Esophagus (tissue), 2 donors: Measurements from ENCODE around the gene SNRNP25. TPM values are rescaled to one million over a fixed set of nuclear protein-coding genes. Genes with fewer than 3 reads are reported as not detected.
A peak's percentile ranks its signal among the peaks of the same experiment; 100 is the strongest.
"Not testable (repeated sequence)": the region's sequence is repeated elsewhere in the genome, so short reads cannot be mapped to it uniquely, and the experiment has no call there.

Experiments used
- H3K27ac ChIP-seq, 2 donors: one replicate each; pipeline ENCODE4 v1.5.1; 2013; ENCODE audit warnings: low read depth in 2 of 2, mild to moderate bottlenecking in 2 of 2, inconsistent platforms in 1 of 2, low read length in 1 of 2, moderate library complexity in 1 of 2
- H3K27me3 ChIP-seq, 2 donors: one replicate each; pipeline ENCODE4 v1.6.1; 2013; ENCODE audit warnings: low read length in 2 of 2, control low read depth in 1 of 2, mild to moderate bottlenecking in 1 of 2; ENCODE audit not compliant: insufficient read depth in 2 of 2, control insufficient read depth in 1 of 2
- H3K36me3 ChIP-seq, 2 donors: one replicate each; pipeline ENCODE4 v1.6.1; 2013; ENCODE audit warnings: low read length in 1 of 2; ENCODE audit not compliant: control insufficient read depth in 2 of 2, insufficient read depth in 2 of 2
- H3K4me1 ChIP-seq, 2 donors: one replicate each; pipeline ENCODE4 v1.6.1; 2013; ENCODE audit warnings: low read length in 1 of 2; ENCODE audit not compliant: control insufficient read depth in 2 of 2, insufficient read depth in 2 of 2
- H3K4me3 ChIP-seq, 2 donors: one replicate each; pipeline ENCODE4 v1.5.1; 2013; ENCODE audit warnings: low read length in 2 of 2, mild to moderate bottlenecking in 2 of 2, low read depth in 1 of 2, moderate library complexity in 1 of 2
- H3K9me3 ChIP-seq, 2 donors: one replicate each; pipeline ENCODE4 v1.6.1; 2013; ENCODE audit warnings: mild to moderate bottlenecking in 2 of 2, low read depth in 1 of 2, low read length in 1 of 2, moderate library complexity in 1 of 2; ENCODE audit not compliant: control insufficient read depth in 2 of 2, insufficient read depth in 1 of 2
- WGBS, 2 donors: extraction: QIAGEN DNeasy Blood & Tissue Kit; methylation state at CpG; one replicate each; pipeline ENCODE4 v1.1.7; 2013; 5-methylcytosine and 5-hydroxymethylcytosine counted together
- polyA plus RNA-seq, 2 donors: library from polyadenylated mRNA; stranded (reverse); fragments of 200-250 nt; gene quantifications; one replicate each; pipeline ENCODE4 v1.2.3, GENCODE V29; 2013
- donor health status: healthy with polysubstance abuse.
- donor health status: Bipolar disorder and iron deficiency.

SNRNP25 gene
- polyA plus RNA-seq, 2 donors = 18.1 to 25.6 TPM

- Histone ChIP-seq H3K27ac (no peak overlapping the region), H3K9me3 (no peaks in the 10 kb centered on the region), H3K4me1 (peaks cover 0 to 9% of the 10 kb centered on the region in 2 donors), H3K4me3 (no peak overlapping the region), H3K27me3 (no peaks in the 10 kb centered on the region), H3K36me3 (peaks cover 0 to 2% of the 10 kb centered on the region in 2 donors)
- WGBS, 2 donors = 89 to 91% methylated on average over 22 of the region's 22 CpGs
Observed at GRCh38 chr16:41439-42068, 12.1 kb upstream of the SNRNP25 start.

GRCh38 chr16:42069-42457 is 11.6 kb upstream of the SNRNP25 start:
- Histone ChIP-seq H3K9me3 (no peaks in the 10 kb centered on the region), H3K27ac (no peak overlapping the region), H3K4me1 (peaks cover 0 to 9% of the 10 kb centered on the region in 2 donors), H3K36me3 (peaks cover under 1 to 2% of the 10 kb centered on the region in 2 donors), H3K4me3 (no peak overlapping the region), H3K27me3 (no peaks in the 10 kb centered on the region)
- 88 to 92% methylated on average over 11 of the region's 11 CpGs for WGBS, 2 donors

- Histone ChIP-seq H3K9me3 (no peaks in the 10 kb centered on the region), H3K36me3 (peaks cover 4 to 5% of the 10 kb centered on the region in 2 donors), H3K4me1 (peaks cover 0 to 9% of the 10 kb centered on the region in 2 donors), H3K27ac (no peak overlapping the region), H3K27me3 (no peaks in the 10 kb centered on the region), H3K4me3 (no peak overlapping the region)
- 86 to 88% methylated on average over 4 of the region's 4 CpGs for WGBS, 2 donors
Observed at GRCh38 chr16:42691-43090, 10.9 kb upstream of the SNRNP25 start.

DNA sequence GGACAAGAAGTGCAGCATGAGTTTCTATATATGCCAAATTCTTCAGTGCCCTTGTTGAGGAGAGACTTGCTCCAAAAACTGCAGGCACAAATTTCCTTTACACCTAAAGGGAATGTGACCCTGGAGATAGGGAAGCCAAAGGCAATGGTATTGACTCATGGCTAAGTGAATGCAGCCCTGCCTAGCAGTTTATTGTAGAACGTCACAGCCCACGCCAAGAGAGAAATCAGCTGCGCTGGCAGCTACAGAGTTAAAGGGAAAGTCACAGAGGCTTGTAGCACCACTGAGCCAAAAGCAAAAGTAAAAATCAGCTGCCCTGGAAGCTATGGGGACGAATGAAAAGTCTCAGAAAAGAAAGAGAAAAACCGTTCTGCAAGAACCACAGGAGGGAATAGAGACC is 10.3 kb upstream of the SNRNP25 start:
- no peak overlapping the region for H3K27ac ChIP-seq
- peaks cover 4 to 8% of the 10 kb centered on the region in 2 donors for H3K36me3 ChIP-seq
- no peaks in the 10 kb centered on the region for H3K27me3 ChIP-seq
- H3K4me1 ChIP-seq = peaks cover 0 to 9% of the 10 kb centered on the region in 2 donors
- WGBS, 2 donors = 68 to 77% methylated on average over 5 of the region's 5 CpGs
- no peak overlapping the region for H3K4me3 ChIP-seq
- H3K9me3 ChIP-seq = no peaks in the 10 kb centered on the region

- Histone ChIP-seq H3K9me3 (no peaks in the 10 kb centered on the region), H3K36me3 (peaks cover 4 to 9% of the 10 kb centered on the region in 2 donors), H3K27ac (no peak overlapping the region), H3K4me1 (no peaks in the 10 kb centered on the region), H3K4me3 (no peak overlapping the region), H3K27me3 (no peaks in the 10 kb centered on the region)
- 93 to 95% methylated on average over 8 of the region's 8 CpGs for WGBS, 2 donors
Observed at GRCh38 chr16:44655-45054, 9.0 kb upstream of the SNRNP25 start.

DNA sequence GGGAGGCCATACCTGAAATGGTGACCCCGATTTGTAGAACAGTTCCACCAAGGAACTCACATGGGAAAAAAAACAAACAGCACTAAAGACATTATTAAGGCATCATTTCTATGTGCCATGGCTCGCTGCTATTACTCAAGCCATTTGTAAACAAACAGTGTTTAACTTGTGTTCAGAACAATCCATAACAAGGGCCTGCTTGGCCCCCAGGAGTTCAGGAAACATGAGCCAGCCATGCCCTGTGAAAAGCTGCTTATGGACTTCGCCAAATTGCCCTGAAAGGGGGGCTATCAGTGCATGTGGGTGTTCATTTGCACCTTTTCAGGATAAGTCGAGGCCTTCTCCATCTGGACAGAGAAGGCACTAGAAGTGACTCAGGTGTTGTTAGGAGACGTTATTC is 8.2 kb upstream of the SNRNP25 start:
- no peaks in the 10 kb centered on the region for H3K9me3 ChIP-seq
- H3K27ac ChIP-seq = no peak overlapping the region
- H3K36me3 ChIP-seq = peaks cover 4 to 9% of the 10 kb centered on the region in 2 donors
- no peak overlapping the region for H3K4me3 ChIP-seq
- H3K27me3 ChIP-seq = no peaks in the 10 kb centered on the region
- no peaks in the 10 kb centered on the region for H3K4me1 ChIP-seq
- 83 to 84% methylated on average over 5 of the region's 5 CpGs for WGBS, 2 donors

GRCh38 chr16:46510-46909 is 7.1 kb upstream of the SNRNP25 start:
- H3K27ac ChIP-seq, H3K9me3 ChIP-seq, H3K4me1 ChIP-seq, H3K27me3 ChIP-seq, H3K36me3 ChIP-seq, H3K4me3 ChIP-seq: not testable (repeated sequence)
- WGBS, 2 donors = 96 to 97% methylated on average over 7 of the region's 7 CpGs

- H3K4me1 ChIP-seq = no peaks in the 10 kb centered on the region
- H3K9me3 ChIP-seq = no peaks in the 10 kb centered on the region
- H3K27ac ChIP-seq = no peak overlapping the region
- H3K4me3 ChIP-seq = no peak overlapping the region
- no peaks in the 10 kb centered on the region for H3K27me3 ChIP-seq
- peaks cover 4 to 9% of the 10 kb centered on the region in 2 donors for H3K36me3 ChIP-seq
- WGBS, 2 donors = 93 to 96% methylated on average over 7 of the region's 7 CpGs
Observed at GRCh38 chr16:47234-47633, 6.4 kb upstream of the SNRNP25 start.

- Histone ChIP-seq H3K9me3 (no peaks in the 10 kb centered on the region), H3K27me3 (no peaks in the 10 kb centered on the region), H3K4me3 (no peak overlapping the region), H3K4me1 (peaks cover 0 to 3% of the 10 kb centered on the region in 2 donors), H3K27ac (no peak overlapping the region), H3K36me3 (peaks cover 4 to 14% of the 10 kb centered on the region in 2 donors)
- 88 to 91% methylated on average over 15 of the region's 15 CpGs for whole genome bisulfite sequencing, 2 donors
Observed at GRCh38 chr16:50769-51591, 2.6 kb upstream of the SNRNP25 start.

DNA sequence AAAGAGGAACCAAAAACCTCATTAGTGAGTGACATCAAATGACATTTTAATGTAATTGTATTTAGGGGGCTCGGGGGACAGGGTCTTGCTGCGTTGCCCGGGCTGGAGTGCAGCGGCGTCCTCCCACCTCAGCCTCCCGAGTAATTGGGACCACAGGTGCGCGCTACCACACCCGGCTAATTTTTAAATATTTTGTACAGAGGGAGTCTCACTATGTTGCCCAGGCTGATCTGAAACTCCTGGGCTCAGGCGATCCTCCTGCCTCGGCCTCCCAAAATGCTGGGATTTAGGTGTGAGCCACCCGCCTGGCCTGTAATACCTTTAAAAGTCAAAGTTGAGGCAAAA is 581 bp downstream of the SNRNP25 start:
- H3K4me1 ChIP-seq = peaks cover 0 to 3% of the 10 kb centered on the region in 2 donors
- H3K9me3 ChIP-seq = no peaks in the 10 kb centered on the region
- 40 to 41% methylated on average over 12 of the region's 12 CpGs for WGBS, 2 donors
- H3K36me3 ChIP-seq = peaks cover 3 to 39% of the 10 kb centered on the region in 2 donors
- H3K4me3 ChIP-seq = peak overlapping the region; percentile 84 to 86
- no peak overlapping the region for H3K27ac ChIP-seq
- H3K27me3 ChIP-seq = no peaks in the 10 kb centered on the region
